GM12878 (cell line): ENCODE data around the gene ZYX. TPM values are rescaled to one million over a fixed set of nuclear protein-coding genes. Genes with fewer than 3 reads are reported as not detected.

Source experiments
- ATAC-seq: fragments of 200-7000 bp; cut with Tn5 transposase; 3 replicates; pipeline ENCODE4 v1.9.1; 2020; ENCODE audit warnings: mild to moderate bottlenecking, moderate library complexity
- BruUV-seq: library from RNA; stranded (reverse); fragments of 400-500 nt; replicated peaks from 2 replicates; lab custom pipeline; 2021; lab: Mats Ljungman, UMichigan
- CTCF ChIA-PET: fragments of 300-600 bp; sonication (Branson Sonifier 250); formaldehyde crosslinking; extraction: SDS; loops from one replicate; lab custom pipeline; 2021; ENCODE audit warnings: inconsistent platforms; lab: Yijun Ruan, JAX
- POLR2A ChIA-PET: fragments of 350-600 bp; formaldehyde crosslinking; extraction: SDS; loops from one replicate; lab custom pipeline; 2021; ENCODE audit warnings: inconsistent platforms; lab: Charles Lee
- RAD21 ChIA-PET: fragments of 300-600 bp; sonication (Branson Sonifier 250); formaldehyde crosslinking; loops from one replicate; lab custom pipeline; 2023; ENCODE audit warnings: antibody characterized with exemption; ENCODE audit not compliant: unreplicated experiment; lab: Charles Lee
- SMC1A ChIA-PET: fragments of 300-600 bp; sonication (Branson Sonifier 250); formaldehyde crosslinking; loops from one replicate; lab custom pipeline; 2023; ENCODE audit not compliant: unreplicated experiment, uncharacterized antibody; lab: Charles Lee
- DNase-seq: peaks from one replicate; pipeline ENCODE4 v3.0.0-alpha.2; 2011; ENCODE audit warnings: low read depth, low spot score
- FAIRE-seq: peaks from 3 replicates; lab custom pipeline; 2011; peaks lifted over from hg19 to GRCh38; lab: Jason Lieb, UNC
- H2AFZ ChIP-seq: 2 replicates; pipeline ENCODE4 v1.6.0; 2011; ENCODE audit warnings: low read depth, low read length, control low read depth; ENCODE audit not compliant: control insufficient read depth
- H3K27ac ChIP-seq: 2 replicates; pipeline ENCODE4 v1.5.1; 2011; ENCODE audit warnings: control low read depth; ENCODE audit not compliant: control insufficient read depth, insufficient read depth
- H3K27me3 ChIP-seq, 2 experiments: replicated peaks in 1 of 2; 2 replicates each; pipeline versions ENCODE4 v1.6.0 to v1.6.1; 2011; ENCODE audit warnings: low read length in 1 of 2; ENCODE audit not compliant: control insufficient read depth in 2 of 2, insufficient read depth in 2 of 2
- H3K36me3 ChIP-seq, 2 experiments: 2 replicates each; pipeline ENCODE4 v1.5.1; 2011; ENCODE audit warnings: low read length in 1 of 2; ENCODE audit not compliant: control insufficient read depth in 2 of 2, insufficient read depth in 2 of 2
- H3K4me1 ChIP-seq: 2 replicates; pipeline ENCODE4 v1.6.1; 2011; ENCODE audit warnings: mild to moderate bottlenecking, low read length, moderate library complexity, mixed read lengths; ENCODE audit not compliant: control insufficient read depth, insufficient read depth
- H3K4me2 ChIP-seq: 2 replicates; pipeline ENCODE4 v1.6.0; 2011; ENCODE audit warnings: control low read depth; ENCODE audit not compliant: control insufficient read depth, insufficient read depth
- H3K4me3 ChIP-seq: fragments of 200-600 bp; sonication (generic); 2 replicates; pipeline ENCODE4 v1.5.1; 2016
- H3K79me2 ChIP-seq: 2 replicates; pipeline ENCODE4 v1.6.0; 2011; ENCODE audit warnings: low read length; ENCODE audit not compliant: control insufficient read depth, insufficient read depth
- H3K9ac ChIP-seq: 2 replicates; pipeline ENCODE4 v1.8.0; 2011; ENCODE audit warnings: low read length, control low read depth, mixed read lengths; ENCODE audit not compliant: control insufficient read depth, insufficient read depth
- H3K9me3 ChIP-seq: replicated peaks from 3 replicates; pipeline ENCODE4 v1.5.1; 2011; ENCODE audit warnings: mild to moderate bottlenecking, low read length; ENCODE audit not compliant: control insufficient read depth, insufficient read depth
- H4K20me1 ChIP-seq: 2 replicates; pipeline ENCODE4 v1.6.0; 2011; ENCODE audit not compliant: control insufficient read depth, insufficient read depth
- CREB1 ChIP-seq: IDR thresholded peaks from 2 replicates; pipeline ENCODE4 v1.6.1; 2012; ENCODE audit warnings: low read depth, mild to moderate bottlenecking, inconsistent platforms
- FOXK2 ChIP-seq: fragments of 450-650 bp; IDR thresholded peaks from 2 replicates; pipeline ENCODE4 v1.6.1; 2017; ENCODE audit warnings: mild to moderate bottlenecking, moderate library complexity
- MEF2B ChIP-seq: fragments of 450-650 bp; IDR thresholded peaks from 2 replicates; pipeline ENCODE4 v1.6.1; 2018; ENCODE audit warnings: mild to moderate bottlenecking, moderate library complexity; ENCODE audit not compliant: partially characterized antibody, poor library complexity, severe bottlenecking
- NFYB ChIP-seq: IDR thresholded peaks from 2 replicates; pipeline ENCODE4 v1.6.1; 2011; ENCODE audit warnings: low read depth, mild to moderate bottlenecking, low read length, improper control_type of control experiment, moderate library complexity; ENCODE audit not compliant: insufficient read depth
- NR2C1 ChIP-seq: fragments of 450-650 bp; IDR thresholded peaks from 2 replicates; pipeline ENCODE4 v1.6.1; 2017; ENCODE audit warnings: antibody characterized with exemption, mild to moderate bottlenecking, moderate library complexity
- POLR2A ChIP-seq: IDR thresholded peaks from 2 replicates; pipeline ENCODE4 v1.6.1; 2011; ENCODE audit warnings: low read depth, mild to moderate bottlenecking, low read length
- RELA ChIP-seq: fragments of 450-650 bp; IDR thresholded peaks from 2 replicates; pipeline ENCODE4 v1.8.0; 2014; ENCODE audit warnings: borderline replicate concordance; ENCODE audit not compliant: partially characterized antibody
- SIN3A ChIP-seq: IDR thresholded peaks from 2 replicates; pipeline ENCODE4 v1.6.1; 2012; ENCODE audit warnings: low read depth, low read length, improper control_type of control experiment
- SIX5 ChIP-seq: IDR thresholded peaks from 2 replicates; pipeline ENCODE4 v1.6.1; 2011; ENCODE audit warnings: mild to moderate bottlenecking, low read depth, low read length, moderate library complexity; ENCODE audit not compliant: severe bottlenecking
- SP1 ChIP-seq: IDR thresholded peaks from one replicate; pipeline ENCODE4 v1.6.1; 2011; ENCODE audit warnings: low read depth, low read length
- SREBF1 ChIP-seq: IDR thresholded peaks from 2 replicates; pipeline ENCODE4 v1.6.1; 2012; ENCODE audit warnings: mild to moderate bottlenecking, low read length
- SREBF2 ChIP-seq: IDR thresholded peaks from 2 replicates; pipeline ENCODE4 v1.6.1; 2012; ENCODE audit warnings: mild to moderate bottlenecking, low read length
- WRNIP1 ChIP-seq: IDR thresholded peaks from 2 replicates; pipeline ENCODE4 v1.6.1; 2011; ENCODE audit warnings: low read depth, low read length, improper control_type of control experiment, borderline replicate concordance
- ZNF622 ChIP-seq: fragments of 450-650 bp; IDR thresholded peaks from 2 replicates; pipeline ENCODE4 v1.6.1; 2017; ENCODE audit warnings: mild to moderate bottlenecking, inconsistent platforms
- WGBS: methylation state at CpG from one replicate; pipeline ENCODE4 v1.1.6; 2016; ENCODE audit warnings: low lambda C conversion rate; ENCODE audit not compliant: insufficient replicate concordance, insufficient coverage; ENCODE audit errors: missing lambda C conversion rate; 5-methylcytosine and 5-hydroxymethylcytosine counted together
- in situ Hi-C: fragments of 300-500 bp; cut with MboI; formaldehyde crosslinking; loops from 9 replicates; pipeline ENCODE4 v1.14.3; 2018; ENCODE audit warnings: mixed read lengths
- intact Hi-C: fragments of 100-400 bp; cut with micrococcal nuclease; formaldehyde crosslinking; loops from one replicate; pipeline ENCODE4 v1.14.2; 2022; ENCODE audit not compliant: unreplicated experiment
- polyA plus RNA-seq, 11 experiments: library from polyadenylated mRNA; depleted of rRNA in 4 of 11; unstranded in 6 of 11; stranded (reverse) in 5 of 11; fragments of >200 nt; fragmentation: Nextera tagmentation in 4 of 11; fragmentation: Illumina TruSeq in 1 of 11; extraction: Ambion mirVana in 4 of 11; extraction: Trizol in 1 of 11; gene quantifications; 1 replicate in 1 of 11; 2 replicates in 10 of 11; pipeline versions ENCODE4 v1.2.1 to v1.2.3, GENCODE V29; 2011 to 2016; ENCODE audit warnings: inconsistent platforms in 2 of 11, missing spikeins in 2 of 11, low read depth in 1 of 11
- total RNA-seq, 4 experiments: library from RNA; depleted of rRNA in 3 of 4; stranded (reverse); fragments of >200 nt in 3 of 4; fragmentation: Illumina TruSeq in 1 of 4; extraction: Trizol in 1 of 4; gene quantifications; 2 replicates each; pipeline versions ENCODE4 v1.2.1 to v1.2.3, GENCODE V29; 2013 to 2021
- TF ChIP-seq, protein P1 (sequence below): fragments of 450-650 bp; IDR thresholded peaks from 2 replicates; pipeline ENCODE4 v1.6.1; 2017; ENCODE audit warnings: mild to moderate bottlenecking, moderate library complexity
- TF ChIP-seq, protein P2 (sequence below): IDR thresholded peaks from 2 replicates; pipeline ENCODE4 v1.6.1; 2011; ENCODE audit warnings: borderline replicate concordance, low read depth, mild to moderate bottlenecking, moderate library complexity, mixed read lengths, low read length; ENCODE audit not compliant: insufficient read depth; ENCODE audit errors: extremely low read length
- TF ChIP-seq, protein P3 (sequence below): IDR thresholded peaks from 2 replicates; pipeline ENCODE4 v1.6.1; 2012; ENCODE audit warnings: low read length, inconsistent platforms
- TF ChIP-seq, protein P4 (sequence below), 3 experiments: IDR thresholded peaks in 2 of 3; conservative IDR thresholded peaks in 1 of 3; 2 replicates each; pipeline ENCODE4 v1.5.1; 2011; ENCODE audit warnings: low read depth in 3 of 3, low read length in 3 of 3, mild to moderate bottlenecking in 3 of 3, control low read depth in 2 of 3, moderate library complexity in 2 of 3, inconsistent platforms in 1 of 3, mixed read lengths in 1 of 3; ENCODE audit not compliant: control insufficient read depth in 2 of 3, insufficient read depth in 1 of 3; ENCODE audit errors: extremely low read depth in 1 of 3

ZYX gene
- total and polyA plus RNA-seq, 10 of the 15 experiments (the other 5 are each of a cell fraction or from before 2014, with no cell fraction given) = 2.1 to 100 (median 27.6) TPM

DNA sequence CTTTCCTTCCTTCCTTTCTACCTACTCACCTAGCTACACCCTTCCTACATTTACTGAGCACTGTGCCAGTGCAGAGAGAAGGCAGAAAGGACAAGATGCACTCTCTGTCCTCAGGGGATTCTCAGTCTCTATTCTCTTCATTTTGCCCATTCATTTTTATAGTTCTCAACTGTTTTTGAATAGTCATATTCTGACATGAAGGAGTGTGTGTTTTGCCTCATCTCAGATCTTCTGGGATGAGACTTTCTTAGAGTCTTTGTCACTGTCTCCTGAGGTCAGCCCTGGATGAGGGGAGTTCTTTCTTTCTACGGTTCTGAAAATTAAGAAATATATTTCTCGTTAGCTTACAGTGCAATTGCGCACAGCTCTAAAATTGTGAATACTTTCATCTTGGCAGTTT, 43.9 kb upstream of the ZYX start:
- DNase-seq = no peak
- Histone ChIP-seq H3K4me3 (no peak overlapping the region), H3K9me3 (no peaks in the 10 kb centered on the region), H4K20me1 (no peaks in the 10 kb centered on the region), H3K27me3 (no peaks in the 10 kb centered on the region; a peak in 1 of 4 replicates), H3K4me2 (no peak overlapping the region), H3K79me2 (no peaks in the 10 kb centered on the region), H3K9ac (no peak overlapping the region), H3K27ac (no peak overlapping the region), H3K4me1 (no peaks in the 10 kb centered on the region), H3K36me3 (no peaks in the 10 kb centered on the region), H2AFZ (no peak overlapping the region)
- in situ Hi-C loops (no loop called here), intact Hi-C loops (no loop called here)
- no peak for ATAC-seq
- FAIRE-seq = no peak
- ChIA-PET POLR2A (no interaction called here), SMC1A (interaction anchor here (1.5 to 1.6 kb wide), 2 partner anchors 79 to 87 kb away, joined by 4 read pairs; no protein-coding TSS in a partner anchor), RAD21 (interaction anchor here (0.7 to 1.7 kb wide), 2 partner anchors 97 to 765 kb away, joined by 5 read pairs; no protein-coding TSS in a partner anchor), CTCF (interaction anchor here (0.6 to 2.2 kb wide), 3 partner anchors 38 to 97 kb away, joined by 3 to 7 read pairs (median 4); no protein-coding TSS in a partner anchor)
- 56% methylated on average over 3 of the region's 3 CpGs for WGBS
- BruUV-seq = no TSS peak
- TF ChIP-seq NR2C1 (no peak), SIX5 (no peak), FOXK2 (no peak), WRNIP1 (no peak), SIN3A (no peak), CREB1 (no peak), NFYB (no peak), ZNF622 (no peak), SREBF1 (no peak), SREBF2 (no peak), RELA (no peak), MEF2B (no peak), POLR2A (no peak), SP1 (no peak)
- TF ChIP-seq, protein P1, sequence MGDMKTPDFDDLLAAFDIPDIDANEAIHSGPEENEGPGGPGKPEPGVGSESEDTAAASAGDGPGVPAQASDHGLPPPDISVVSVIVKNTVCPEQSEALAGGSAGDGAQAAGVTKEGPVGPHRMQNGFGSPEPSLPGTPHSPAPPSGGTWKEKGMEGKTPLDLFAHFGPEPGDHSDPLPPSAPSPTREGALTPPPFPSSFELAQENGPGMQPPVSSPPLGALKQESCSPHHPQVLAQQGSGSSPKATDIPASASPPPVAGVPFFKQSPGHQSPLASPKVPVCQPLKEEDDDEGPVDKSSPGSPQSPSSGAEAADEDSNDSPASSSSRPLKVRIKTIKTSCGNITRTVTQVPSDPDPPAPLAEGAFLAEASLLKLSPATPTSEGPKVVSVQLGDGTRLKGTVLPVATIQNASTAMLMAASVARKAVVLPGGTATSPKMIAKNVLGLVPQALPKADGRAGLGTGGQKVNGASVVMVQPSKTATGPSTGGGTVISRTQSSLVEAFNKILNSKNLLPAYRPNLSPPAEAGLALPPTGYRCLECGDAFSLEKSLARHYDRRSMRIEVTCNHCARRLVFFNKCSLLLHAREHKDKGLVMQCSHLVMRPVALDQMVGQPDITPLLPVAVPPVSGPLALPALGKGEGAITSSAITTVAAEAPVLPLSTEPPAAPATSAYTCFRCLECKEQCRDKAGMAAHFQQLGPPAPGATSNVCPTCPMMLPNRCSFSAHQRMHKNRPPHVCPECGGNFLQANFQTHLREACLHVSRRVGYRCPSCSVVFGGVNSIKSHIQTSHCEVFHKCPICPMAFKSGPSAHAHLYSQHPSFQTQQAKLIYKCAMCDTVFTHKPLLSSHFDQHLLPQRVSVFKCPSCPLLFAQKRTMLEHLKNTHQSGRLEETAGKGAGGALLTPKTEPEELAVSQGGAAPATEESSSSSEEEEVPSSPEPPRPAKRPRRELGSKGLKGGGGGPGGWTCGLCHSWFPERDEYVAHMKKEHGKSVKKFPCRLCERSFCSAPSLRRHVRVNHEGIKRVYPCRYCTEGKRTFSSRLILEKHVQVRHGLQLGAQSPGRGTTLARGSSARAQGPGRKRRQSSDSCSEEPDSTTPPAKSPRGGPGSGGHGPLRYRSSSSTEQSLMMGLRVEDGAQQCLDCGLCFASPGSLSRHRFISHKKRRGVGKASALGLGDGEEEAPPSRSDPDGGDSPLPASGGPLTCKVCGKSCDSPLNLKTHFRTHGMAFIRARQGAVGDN = no peak
- TF ChIP-seq, protein P2, sequence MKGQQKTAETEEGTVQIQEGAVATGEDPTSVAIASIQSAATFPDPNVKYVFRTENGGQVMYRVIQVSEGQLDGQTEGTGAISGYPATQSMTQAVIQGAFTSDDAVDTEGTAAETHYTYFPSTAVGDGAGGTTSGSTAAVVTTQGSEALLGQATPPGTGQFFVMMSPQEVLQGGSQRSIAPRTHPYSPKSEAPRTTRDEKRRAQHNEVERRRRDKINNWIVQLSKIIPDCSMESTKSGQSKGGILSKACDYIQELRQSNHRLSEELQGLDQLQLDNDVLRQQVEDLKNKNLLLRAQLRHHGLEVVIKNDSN = no peak
- TF ChIP-seq, protein P3, sequence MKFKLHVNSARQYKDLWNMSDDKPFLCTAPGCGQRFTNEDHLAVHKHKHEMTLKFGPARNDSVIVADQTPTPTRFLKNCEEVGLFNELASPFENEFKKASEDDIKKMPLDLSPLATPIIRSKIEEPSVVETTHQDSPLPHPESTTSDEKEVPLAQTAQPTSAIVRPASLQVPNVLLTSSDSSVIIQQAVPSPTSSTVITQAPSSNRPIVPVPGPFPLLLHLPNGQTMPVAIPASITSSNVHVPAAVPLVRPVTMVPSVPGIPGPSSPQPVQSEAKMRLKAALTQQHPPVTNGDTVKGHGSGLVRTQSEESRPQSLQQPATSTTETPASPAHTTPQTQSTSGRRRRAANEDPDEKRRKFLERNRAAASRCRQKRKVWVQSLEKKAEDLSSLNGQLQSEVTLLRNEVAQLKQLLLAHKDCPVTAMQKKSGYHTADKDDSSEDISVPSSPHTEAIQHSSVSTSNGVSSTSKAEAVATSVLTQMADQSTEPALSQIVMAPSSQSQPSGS = no peak
- TF ChIP-seq, protein P4, sequence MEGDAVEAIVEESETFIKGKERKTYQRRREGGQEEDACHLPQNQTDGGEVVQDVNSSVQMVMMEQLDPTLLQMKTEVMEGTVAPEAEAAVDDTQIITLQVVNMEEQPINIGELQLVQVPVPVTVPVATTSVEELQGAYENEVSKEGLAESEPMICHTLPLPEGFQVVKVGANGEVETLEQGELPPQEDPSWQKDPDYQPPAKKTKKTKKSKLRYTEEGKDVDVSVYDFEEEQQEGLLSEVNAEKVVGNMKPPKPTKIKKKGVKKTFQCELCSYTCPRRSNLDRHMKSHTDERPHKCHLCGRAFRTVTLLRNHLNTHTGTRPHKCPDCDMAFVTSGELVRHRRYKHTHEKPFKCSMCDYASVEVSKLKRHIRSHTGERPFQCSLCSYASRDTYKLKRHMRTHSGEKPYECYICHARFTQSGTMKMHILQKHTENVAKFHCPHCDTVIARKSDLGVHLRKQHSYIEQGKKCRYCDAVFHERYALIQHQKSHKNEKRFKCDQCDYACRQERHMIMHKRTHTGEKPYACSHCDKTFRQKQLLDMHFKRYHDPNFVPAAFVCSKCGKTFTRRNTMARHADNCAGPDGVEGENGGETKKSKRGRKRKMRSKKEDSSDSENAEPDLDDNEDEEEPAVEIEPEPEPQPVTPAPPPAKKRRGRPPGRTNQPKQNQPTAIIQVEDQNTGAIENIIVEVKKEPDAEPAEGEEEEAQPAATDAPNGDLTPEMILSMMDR (IDR thresholded peaks at IDR 0.05 in 2 of 3, conservative IDR thresholded peaks at IDR 0.05 in 1 of 3; ENCODE audit: control insufficient read depth in 2 of 3, extremely low read depth in 1 of 3, insufficient read depth in 1 of 3, low read depth in 3 of 3, low read length in 3 of 3) = no peak
